ENCODE data around the gene FKBP5. TPM values are rescaled to one million over a fixed set of nuclear protein-coding genes. Genes with fewer than 3 reads are reported as not detected.

The FKBP5 gene
- total and polyA plus RNA-seq, 2 of the 4 experiments (the other 2 are of a cell fraction) = 6.8 to 7.0 TPM

DNA sequence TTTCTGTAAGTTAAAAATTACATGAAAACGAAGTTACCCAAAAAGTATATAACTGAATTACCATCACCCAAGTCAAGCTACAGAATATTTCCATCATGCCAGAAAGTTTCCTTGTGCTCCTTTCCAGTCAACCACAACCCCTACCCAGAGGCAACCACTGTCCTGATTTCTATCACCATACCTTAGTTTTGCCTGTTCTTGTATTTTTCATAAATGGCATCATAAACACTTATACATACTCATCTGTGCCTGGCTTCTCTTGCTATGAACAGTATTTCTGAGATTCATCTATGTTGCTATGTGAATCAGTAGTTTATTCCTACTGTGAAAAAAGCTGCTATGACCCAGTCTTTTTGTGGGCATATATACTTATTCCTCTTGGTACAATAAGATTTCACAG is 7.4 kb downstream of the FKBP5 start:
- H3K4me1 ChIP-seq (ENCODE audit: control insufficient read depth, insufficient read depth, low read length) = peaks cover 3% of the 10 kb centered on the region
- no peak overlapping the region for H2AK5ac ChIP-seq (ENCODE audit: low read depth, low read length)
- intact Hi-C loops (cut with micrococcal nuclease) (no loop called here), dilution Hi-C loops (cut with HindIII; ENCODE audit: low sequenced_read_pairs, unreplicated experiment) (no loop called here), in situ Hi-C loops (cut with MboI; ENCODE audit: low sequenced_read_pairs) (loop anchor here (5.0 kb wide), 1 partner anchor 99 kb away; no protein-coding TSS in a partner anchor)
- no peak overlapping the region for H3K4ac ChIP-seq (ENCODE audit: low read depth, low read length)
- H2BK120ac ChIP-seq (ENCODE audit: low read depth, low read length) = no peak overlapping the region
- DNase-seq = no peak
- H3K36me3 ChIP-seq (ENCODE audit: control insufficient read depth, insufficient read depth, low read length) = no peaks in the 10 kb centered on the region
- no peak overlapping the region for H3K9ac ChIP-seq (ENCODE audit: low read depth, low read length)
- no peak overlapping the region for H3K27ac ChIP-seq (ENCODE audit: insufficient read depth, low read length)
- no peak overlapping the region for H3K18ac ChIP-seq (ENCODE audit: low read depth, low read length)
- no peak overlapping the region for H4K91ac ChIP-seq (ENCODE audit: insufficient read depth, low read depth, low read length)
- H3K27me3 ChIP-seq (ENCODE audit: control insufficient read depth, insufficient read depth, low read length) = no peaks in the 10 kb centered on the region
- H3K4me3 ChIP-seq (ENCODE audit: insufficient read depth, low read depth, low read length) = no peak overlapping the region
- no peak overlapping the region for H2AFZ ChIP-seq (replicated peaks; ENCODE audit: low read length, poor library complexity)
- H4K8ac ChIP-seq (ENCODE audit: low read depth in 2 of 2, low read length in 2 of 2) = no peak overlapping the region
- no peak overlapping the region for H4K5ac ChIP-seq (ENCODE audit: low read depth, low read length)
- BruUV-seq (replicated peaks) = no TSS peak
- peaks cover 4 to 5% of the 10 kb centered on the region in 2 experiments; a peak in 3 of 4 replicates for H3K79me1 ChIP-seq (ENCODE audit: low read depth in 1 of 2, low read length in 2 of 2)
- H2AK9ac ChIP-seq (replicated peaks; ENCODE audit: low read depth, low read length, poor library complexity) = no peak overlapping the region
- peaks cover 4% of the 10 kb centered on the region; the same call in 1 of the 2 replicates for H3K9me1 ChIP-seq (ENCODE audit: insufficient read depth, low read length)
- H3K9me3 ChIP-seq (ENCODE audit: control insufficient read depth, insufficient read depth, low read length) = no peaks in the 10 kb centered on the region
- no peak overlapping the region for H2BK5ac ChIP-seq (ENCODE audit: low read depth, low read length, poor library complexity, severe bottlenecking)
- no peak for ATAC-seq (ENCODE audit: low read depth)
- no peak overlapping the region for H3K4me2 ChIP-seq (ENCODE audit: low read depth, low read length)
- H3K14ac ChIP-seq (replicated peaks; ENCODE audit: low read depth, low read length) = no peak overlapping the region
- no peak overlapping the region for H3K56ac ChIP-seq (ENCODE audit: extremely low read depth, insufficient read depth, low read length)
- no peaks in the 10 kb centered on the region for H4K20me1 ChIP-seq (ENCODE audit: insufficient read depth, low read length)
- TF ChIP-seq MAFK (IDR thresholded peaks at IDR 0.05; ENCODE audit: low read depth, low read length) (no peak), BHLHE40 (IDR thresholded peaks at IDR 0.05; ENCODE audit: low read depth, low read length) (no peak), CEBPB (IDR thresholded peaks at IDR 0.05; ENCODE audit: low read depth, low read length) (no peak), MXI1 (IDR thresholded peaks at IDR 0.05; ENCODE audit: borderline replicate concordance, low read depth, low read length) (no peak), USF2 (IDR thresholded peaks at IDR 0.05; ENCODE audit: low read depth, low read length) (no peak), MAZ (IDR thresholded peaks at IDR 0.05; ENCODE audit: borderline replicate concordance, low read depth, low read length) (no peak), RAD21 (IDR thresholded peaks at IDR 0.05; ENCODE audit: low read length) (no peak), ELK1 (IDR thresholded peaks at IDR 0.05; ENCODE audit: borderline replicate concordance, low read depth, low read length) (no peak), RCOR1 (IDR thresholded peaks at IDR 0.05; ENCODE audit: insufficient replicate concordance, low read length) (no peak), FOS (IDR thresholded peaks at IDR 0.05; ENCODE audit: low read depth, low read length) (no peak), POLR2A (IDR thresholded peaks at IDR 0.05; ENCODE audit: low read depth, low read length) (no peak), CTCF (conservative IDR thresholded peaks at IDR 0.05; ENCODE audit: low read depth, low read length) (no peak), RFX5 (IDR thresholded peaks at IDR 0.05; ENCODE audit: low read depth, low read length) (no peak), CHD1 (IDR thresholded peaks at IDR 0.05; ENCODE audit: low read depth, low read length) (no peak), SMC3 (IDR thresholded peaks at IDR 0.05; ENCODE audit: low read depth, low read length) (no peak)
- no peak overlapping the region for H2BK15ac ChIP-seq (ENCODE audit: low read depth, low read length)
- ChIA-PET CTCF (no interaction called here), POLR2A (ENCODE audit: unreplicated experiment) (no interaction called here)
- 100% methylated on average over 1 of the region's 1 CpG; no CpG with 5 or more reads in 1 of the 2 experiments for WGBS, 2 experiments (ENCODE audit: extremely low coverage in 2 of 2, insufficient read length in 1 of 2)
- no peak overlapping the region for H2BK20ac ChIP-seq (ENCODE audit: low read depth, low read length)
- H3K23ac ChIP-seq (ENCODE audit: low read depth, low read length) = no peak overlapping the region
